Activated CD8-positive, alpha-beta memory T cell treated with anti-CD3 and anti-CD28 coated beads for 1 hour (primary cell): ENCODE data around the gene CLEC4M.

Experiments used
- DNase-seq, 2 donors: peaks; one replicate each; pipeline ENCODE4 v3.0.0-alpha.2; 2020; ENCODE audit warnings: low read depth in 1 of 2; ENCODE audit errors: extremely low read depth in 1 of 2

The CLEC4M gene

DNA sequence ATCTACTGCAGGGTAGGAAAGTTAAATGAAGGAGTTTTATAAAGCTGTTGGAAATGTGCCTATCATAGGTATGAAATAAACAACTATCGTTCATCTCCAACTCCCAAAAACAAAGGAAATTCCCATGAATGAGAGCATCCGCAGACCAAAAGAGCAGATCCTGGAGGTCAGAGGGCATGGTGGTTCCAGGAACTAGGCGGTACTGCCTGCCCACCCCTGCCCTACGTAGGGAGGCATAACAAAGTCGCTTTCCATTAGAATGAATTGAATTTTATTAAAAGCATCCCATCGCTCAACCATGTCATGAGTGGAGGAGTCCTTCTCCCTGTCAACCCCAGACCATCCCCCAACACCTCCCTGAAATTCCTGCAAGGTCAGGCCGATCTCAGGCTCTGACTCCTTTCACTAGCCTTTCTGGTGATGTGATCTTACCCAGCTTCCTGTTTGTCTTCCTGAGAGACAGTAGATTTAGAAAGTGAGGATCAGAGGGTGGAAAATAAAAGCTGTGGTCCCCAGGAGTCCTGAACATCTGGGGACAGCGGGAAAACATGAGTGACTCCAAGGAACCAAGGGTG, at the start of gene CLEC4M:
Gene CLEC4M (plus strand): TSS at position 525 of the 575 bp plus-strand sequence. CDS start 24 bp downstream, at position 549.
- no peak for DNase-seq

DNA sequence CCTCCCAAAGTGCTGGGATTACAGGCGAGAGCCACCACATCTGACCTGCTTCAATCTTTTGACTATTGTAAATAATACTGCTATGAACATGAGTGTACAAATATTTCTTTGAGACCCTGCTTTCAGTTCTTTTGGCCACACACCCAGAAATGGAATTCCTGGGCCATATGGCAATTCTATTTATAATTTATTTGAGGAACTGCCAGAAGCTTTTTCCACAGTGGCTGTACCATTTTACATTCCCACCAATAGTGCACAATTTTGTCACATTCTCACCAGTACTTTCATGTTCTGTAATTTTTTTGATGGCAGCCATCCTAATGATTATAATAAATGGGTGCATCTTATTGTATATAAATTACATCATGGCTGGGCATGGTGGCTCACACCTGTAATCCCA, 47.4 kb upstream of the CLEC4M start:
- DNase-seq: no peak

DNA sequence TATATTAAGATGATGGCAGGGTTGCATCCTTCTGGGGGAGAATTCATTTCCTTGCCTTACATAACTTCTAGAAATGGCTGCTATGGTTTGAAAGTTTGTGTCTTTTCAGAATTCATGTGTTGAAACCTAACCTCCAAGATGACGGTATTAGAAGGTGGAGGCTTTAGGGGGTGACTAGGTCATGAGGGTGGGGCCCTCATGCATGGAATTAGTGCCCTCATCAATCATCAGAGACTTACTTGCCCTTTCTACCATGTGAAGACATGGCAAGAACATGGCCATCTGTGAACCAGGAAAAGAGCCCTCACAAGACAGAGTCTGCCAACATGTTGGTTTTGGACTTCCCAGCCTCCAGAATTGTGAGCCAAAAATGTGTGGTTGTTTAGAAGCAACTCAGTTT, 46.3 kb upstream of the CLEC4M start:
- no peak for DNase-seq

- no peak for DNase-seq
These were observed 44.4 kb upstream of the CLEC4M start for GRCh38 chr19:7718668-7719067.

DNA sequence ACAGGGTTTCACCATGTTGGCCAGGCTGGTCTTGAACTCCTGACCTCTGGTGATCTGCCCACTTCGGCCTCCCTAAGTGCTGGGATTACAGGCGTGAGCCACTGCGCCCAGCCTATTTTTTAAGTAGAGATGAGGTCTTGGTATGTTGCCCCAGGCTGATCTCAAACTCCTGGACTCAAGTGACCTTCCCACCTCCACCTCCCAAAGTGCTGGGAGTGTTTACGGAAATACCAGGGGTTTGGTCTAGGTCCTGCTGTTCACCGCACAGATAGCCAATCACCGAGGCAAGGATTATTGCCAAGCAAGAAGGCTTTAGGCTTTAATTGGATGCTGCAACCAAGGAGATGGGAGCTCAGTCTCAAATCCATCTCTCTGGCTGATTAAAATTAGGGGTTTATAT, 42.7 kb upstream of the CLEC4M start:
- no peak for DNase-seq

DNA sequence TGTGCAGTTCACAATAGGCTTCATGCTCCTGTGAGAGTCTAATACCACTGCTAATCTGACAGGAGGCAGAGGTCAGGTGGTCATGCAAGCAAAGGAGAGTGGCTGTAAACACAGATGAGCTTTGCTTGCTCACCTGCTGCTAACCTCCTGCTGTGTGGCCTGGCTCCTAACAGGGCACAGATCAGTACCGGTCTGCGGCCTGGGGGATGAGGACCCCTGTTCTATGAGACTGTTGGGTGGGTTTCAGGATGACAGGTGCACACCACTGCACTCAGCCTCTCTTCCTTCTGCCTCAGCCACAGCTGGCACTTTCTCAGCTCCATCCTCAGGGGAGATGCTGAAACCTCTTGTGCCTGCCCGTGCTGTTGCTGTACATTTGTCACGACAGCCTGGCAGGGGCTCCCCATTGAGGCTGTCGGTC, 40.8 kb upstream of the CLEC4M start:
- no peak for DNase-seq

DNA sequence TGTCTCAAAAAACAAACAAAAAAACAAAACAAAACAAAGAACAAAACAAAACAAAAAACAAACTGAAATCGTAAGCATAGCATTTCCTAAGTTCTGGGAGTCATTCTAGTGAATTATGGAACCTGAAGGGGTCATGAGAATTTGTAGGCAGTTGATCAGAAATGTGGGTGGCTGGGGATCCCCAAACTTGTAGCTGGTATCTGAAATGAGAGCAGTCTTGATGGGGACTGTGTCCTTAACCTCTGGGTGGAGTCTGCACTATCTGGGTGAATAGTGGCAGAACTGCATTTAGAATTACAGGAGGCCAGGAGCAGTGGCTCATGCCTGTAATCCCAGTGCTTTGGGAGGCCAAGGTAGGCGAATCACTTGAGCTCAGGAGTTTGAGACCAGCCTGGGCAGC, 37.3 kb upstream of the CLEC4M start:
- no peak for DNase-seq

DNA sequence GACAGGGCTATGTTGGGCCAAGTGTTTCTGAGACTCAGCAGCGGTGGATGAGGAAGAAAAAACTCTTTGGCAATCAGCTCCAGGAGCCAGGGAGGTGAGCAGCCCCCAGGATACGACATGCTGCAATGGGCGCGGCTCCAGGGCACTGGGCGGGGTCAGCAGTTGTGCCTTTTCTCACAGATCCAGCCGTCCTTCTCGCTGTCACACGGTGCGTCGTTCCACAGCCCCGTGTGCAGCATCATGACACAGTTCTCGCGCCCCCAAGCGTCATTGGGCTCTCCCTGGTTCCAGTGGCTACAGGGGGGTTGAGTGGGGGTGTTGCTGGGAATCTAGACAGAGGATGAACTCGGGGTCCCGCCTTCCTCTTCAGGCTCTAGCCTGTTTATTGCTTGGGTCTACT, 33.8 kb upstream of the CLEC4M start:
- no peak for DNase-seq

- DNase-seq: no peak
These were observed 33.2 kb upstream of the CLEC4M start for GRCh38 chr19:7729831-7730285.

DNA sequence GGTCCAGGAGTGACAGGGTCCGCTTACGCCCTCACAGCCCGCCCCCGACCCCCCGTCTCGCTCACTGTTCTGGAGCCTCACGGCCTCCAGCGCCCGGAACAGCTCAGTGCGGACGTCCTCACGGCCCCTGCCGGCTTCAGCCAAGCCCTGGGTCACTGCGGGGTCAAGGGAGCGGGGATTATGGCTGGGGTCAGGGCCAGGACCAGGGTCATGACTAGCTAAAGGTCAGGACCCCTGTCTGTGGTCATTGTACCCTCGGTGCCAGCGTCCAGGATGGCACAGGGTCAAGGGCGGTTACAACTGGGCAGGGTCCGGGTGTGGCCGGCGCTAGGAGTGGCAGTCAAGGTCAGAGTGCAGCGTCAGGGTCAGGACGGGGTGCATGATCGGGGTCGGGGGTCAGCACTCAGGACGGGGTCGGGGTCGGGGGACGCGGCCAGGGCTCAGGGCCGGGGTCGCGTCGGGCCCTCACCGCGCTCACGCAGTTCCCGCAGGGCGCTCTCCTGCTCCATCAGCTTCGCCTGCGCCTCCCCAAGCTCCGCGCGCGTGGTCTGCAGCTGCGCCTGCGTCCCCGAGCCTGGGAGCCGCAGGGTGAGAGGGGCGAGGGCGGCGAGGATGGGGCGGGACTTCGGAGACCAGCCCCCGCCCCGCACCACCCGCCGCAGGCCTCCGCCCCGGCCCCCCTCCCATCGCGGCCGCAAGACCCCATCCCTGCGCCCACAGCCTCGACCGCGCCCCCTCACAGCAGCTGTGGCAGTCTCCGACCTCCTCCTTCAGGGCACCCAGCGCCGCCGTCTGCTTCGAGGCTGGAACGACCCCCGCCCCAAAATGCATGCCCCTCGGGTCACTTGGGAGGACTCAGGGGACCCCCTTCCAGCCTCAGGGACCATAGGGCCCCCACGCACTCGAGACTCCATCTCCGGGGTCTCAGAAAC, 32.5 kb upstream of the CLEC4M start:
- DNase-seq: no peak

- no peak for DNase-seq
These were observed 31.8 kb upstream of the CLEC4M start for GRCh38 chr19:7731218-7731595.

GRCh38 chr19:7731615-7732014, 31.4 kb upstream of the CLEC4M start:
- DNase-seq: no peak

- DNase-seq: no peak
These were observed 31.0 kb upstream of the CLEC4M start, which contains the start of gene CLEC4G for GRCh38 chr19:7732045-7732444. Gene CLEC4G (minus strand): TSS chr19:7732110. CDS start chr19:7732102, 8 bp downstream.

- DNase-seq: no peak
These were observed 29.7 kb upstream of the CLEC4M start for GRCh38 chr19:7733376-7733775.

DNA sequence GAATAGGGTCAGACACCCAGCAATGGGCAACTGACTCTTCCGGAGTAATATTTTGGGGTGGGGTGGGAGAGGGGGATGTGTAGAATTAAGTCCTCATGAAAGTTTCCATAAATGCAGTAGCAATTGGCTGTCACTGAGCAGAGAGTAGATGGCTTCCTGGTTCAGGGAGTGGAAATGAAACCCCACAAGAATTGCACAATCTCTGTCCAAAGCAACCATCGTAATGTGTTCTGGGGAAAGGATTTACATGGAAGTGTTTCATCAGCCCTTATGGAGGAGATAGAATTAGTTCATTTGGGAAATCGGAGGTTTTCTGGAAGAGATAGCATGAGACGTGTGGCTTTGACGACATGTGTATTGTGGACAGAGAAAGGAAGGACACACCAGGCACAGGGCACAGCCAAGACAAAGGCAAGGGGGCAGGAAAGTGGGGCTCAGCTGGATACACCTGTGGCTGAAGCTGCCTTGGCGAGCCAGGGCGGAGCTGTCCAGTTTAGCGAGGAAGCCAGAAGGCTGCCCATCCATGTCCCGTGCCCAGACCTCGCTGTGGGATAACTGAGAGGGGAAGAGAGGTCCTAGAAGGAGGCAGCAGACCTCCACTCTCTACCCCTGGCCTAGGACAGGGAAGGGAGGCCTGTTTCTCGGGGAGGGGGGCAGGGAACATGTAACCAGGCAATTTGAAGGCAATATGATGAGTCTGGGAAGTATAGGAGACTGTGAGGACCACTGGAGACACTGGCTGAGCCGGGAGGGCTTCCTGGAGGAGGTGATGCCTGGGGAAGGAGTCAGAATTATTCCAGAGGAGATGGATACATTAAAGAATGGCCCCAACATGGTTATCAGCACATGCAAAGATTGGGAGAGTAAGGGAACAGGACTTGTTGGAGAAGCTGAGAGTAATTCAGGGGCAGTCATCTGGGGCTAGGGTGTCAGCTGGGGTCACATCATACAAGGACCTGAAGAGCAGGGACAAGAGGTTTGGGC, 28.5 kb upstream of the CLEC4M start:
- no peak for DNase-seq

GRCh38 chr19:7736148-7736547, 26.9 kb upstream of the CLEC4M start:
- DNase-seq: no peak

GRCh38 chr19:7737215-7737614, 25.8 kb upstream of the CLEC4M start:
- DNase-seq: no peak

- no peak for DNase-seq
These were observed 25.0 kb upstream of the CLEC4M start for GRCh38 chr19:7738023-7738422.

GRCh38 chr19:7739211-7739755, 23.8 kb upstream of the CLEC4M start:
- no peak for DNase-seq

GRCh38 chr19:7739801-7740681, 23.0 kb upstream of the CLEC4M start:
- no peak for DNase-seq
